Stimulated activated CD4-positive, alpha-beta T cell treated with anti-CD3 and anti-CD28 coated beads, TNF-alpha, amount 100 ng/mL, for 4 hours (primary cell): ENCODE data around the gene NTNG2.
A peak's percentile ranks its signal among the peaks of the same experiment; 100 is the strongest.

Experiments used
- DNase-seq, 3 experiments: peaks; one replicate each; pipeline ENCODE4 v3.0.0-alpha.2; 2020; ENCODE audit warnings: low read depth in 3 of 3

NTNG2 gene

DNA sequence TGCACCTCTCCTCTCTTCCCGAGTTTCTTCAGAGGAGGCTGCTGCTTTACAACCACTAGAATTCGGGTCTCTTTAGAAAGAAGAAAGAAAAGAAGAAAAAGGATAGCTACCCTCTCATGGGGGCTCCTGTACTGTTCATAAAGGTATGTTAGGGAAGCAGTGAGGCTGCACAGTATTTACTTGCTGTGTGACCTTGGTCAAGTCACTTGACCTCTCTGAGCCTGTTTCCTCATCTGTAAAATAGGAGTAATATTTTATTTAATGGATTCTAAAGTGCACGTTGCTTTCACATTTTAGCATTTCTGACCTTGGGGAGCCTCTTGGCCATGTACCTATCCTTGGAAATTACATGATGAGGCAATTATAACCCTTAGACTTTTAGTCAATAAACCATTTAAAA is 104.2 kb downstream of the NTNG2 start:
- no peak for DNase-seq

DNA sequence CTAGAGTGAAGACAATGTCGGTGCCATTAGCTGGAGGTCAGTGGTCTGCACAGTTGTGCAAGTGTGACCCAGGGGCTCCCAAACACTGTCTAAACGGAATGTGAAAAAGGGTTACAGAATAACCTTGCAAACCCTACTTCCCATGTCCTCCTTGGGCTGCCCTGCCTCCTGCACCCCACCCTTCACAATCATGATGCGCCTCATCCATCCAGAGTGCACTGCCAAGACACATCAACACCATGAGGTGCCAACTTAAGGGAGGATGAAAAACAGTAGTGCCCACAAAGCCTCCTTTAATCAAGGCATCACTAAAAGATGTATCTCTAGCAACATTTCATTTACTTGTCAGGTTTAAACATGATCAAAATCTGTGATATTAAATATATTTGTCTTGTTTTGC is 105.8 kb downstream of the NTNG2 start:
- DNase-seq, result no peak

DNA sequence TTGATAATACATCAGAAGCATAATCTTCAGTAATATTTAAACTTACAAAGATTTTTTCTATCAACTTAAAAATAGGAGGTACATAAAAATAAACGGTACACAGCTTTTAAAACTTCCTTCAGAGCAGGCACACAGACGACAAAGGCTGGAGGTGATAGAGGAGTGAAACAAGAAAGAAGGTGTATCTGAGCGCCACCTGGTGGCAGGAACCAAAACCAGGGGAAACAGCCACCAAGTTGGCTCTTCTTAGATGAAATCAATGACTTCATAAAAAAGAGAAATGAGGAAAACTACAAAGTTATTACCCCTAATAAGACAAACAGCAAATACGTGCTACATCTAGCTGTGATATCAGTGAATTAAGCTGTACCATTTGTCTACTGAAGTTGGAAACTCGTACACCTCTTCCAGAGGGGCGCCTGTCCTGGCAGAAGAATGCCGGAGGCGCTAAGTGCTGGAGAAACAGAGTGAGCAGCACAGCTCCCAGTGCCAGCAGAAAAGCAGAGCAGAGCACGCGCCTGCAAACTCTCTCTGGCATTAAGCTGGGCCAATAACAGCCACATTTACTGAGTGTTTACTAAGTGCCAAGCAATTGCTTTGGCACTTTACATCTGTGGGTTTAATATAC is 107.0 kb downstream of the NTNG2 start:
- DNase-seq, result peak; percentile 35 to 46 (median 36)

DNA sequence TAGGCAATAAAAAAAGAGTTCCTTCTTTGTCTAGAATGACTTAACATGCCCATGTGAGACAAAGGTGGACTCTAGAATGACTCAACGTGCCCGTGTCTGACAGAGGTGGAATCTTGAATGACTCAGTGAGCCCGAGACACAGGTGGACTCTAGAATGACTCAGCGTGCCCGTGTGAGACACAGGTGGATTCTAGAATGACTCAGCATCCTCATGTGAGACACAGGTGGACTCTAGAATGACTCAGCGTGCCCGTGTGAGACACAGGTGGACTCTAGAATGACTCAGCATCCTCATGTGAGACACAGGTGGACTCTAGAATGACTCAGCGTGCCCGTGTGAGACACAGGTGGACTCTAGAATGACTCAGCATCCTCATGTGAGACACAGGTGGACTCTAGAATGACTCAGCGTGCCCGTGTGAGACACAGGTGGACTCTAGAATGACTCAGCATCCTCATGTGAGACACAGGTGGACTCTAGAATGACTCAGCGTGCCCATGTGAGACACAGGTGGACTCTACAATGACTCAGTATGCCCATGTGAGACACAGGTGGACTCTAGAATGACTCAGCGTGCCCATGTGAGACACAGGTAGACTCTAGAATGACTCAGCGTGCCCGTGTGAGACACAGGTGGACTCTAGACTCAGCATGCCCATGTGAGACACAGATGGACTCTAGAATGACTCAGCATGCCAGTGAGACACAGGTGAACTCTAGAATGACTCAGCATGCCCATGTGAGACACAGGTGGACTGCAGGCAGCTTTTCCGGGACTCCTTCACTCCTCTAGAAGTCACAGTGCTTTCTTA is 108.1 kb downstream of the NTNG2 start:
- DNase-seq, result peak in 2 of 3 experiments; percentile 28 to 29

DNA sequence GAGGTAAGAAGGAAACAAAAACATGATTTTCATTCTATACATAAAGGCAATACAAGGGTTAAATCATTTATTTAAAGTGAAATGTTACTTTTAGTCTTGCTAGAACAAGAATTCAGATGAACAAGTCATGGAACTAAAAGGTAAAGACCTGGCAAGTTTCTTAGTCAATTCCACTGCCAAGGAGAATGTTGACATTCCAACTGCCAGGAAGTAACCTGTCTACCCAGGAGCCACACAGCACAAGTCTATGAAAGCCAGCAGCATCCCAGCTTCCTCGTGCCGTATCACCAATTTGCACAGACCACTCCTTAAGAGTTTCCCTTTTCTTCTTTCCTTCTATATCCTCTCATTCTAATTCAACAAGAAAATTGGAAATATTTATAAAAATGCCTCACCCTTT is 113.0 kb downstream of the NTNG2 start:
- DNase-seq, result no peak

DNA sequence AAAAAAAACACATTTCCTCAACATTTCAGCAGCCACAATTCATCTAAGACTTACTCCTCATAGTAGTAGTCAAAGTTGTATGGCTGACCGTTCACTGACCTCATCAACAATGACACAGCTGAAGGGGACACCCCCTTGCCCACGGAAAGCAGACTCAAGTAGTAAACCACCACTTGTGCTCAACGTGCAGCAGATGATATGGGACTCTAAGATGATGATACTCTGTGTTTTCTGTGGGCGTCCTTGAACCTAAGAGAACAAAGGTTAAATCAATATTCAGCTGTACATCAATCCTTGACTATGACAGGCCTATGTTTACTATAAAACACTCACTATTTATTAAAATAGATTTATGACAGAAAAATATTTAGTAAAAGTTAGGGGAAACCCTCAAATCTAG is 121.3 kb downstream of the NTNG2 start:
- DNase-seq, result no peak

DNA sequence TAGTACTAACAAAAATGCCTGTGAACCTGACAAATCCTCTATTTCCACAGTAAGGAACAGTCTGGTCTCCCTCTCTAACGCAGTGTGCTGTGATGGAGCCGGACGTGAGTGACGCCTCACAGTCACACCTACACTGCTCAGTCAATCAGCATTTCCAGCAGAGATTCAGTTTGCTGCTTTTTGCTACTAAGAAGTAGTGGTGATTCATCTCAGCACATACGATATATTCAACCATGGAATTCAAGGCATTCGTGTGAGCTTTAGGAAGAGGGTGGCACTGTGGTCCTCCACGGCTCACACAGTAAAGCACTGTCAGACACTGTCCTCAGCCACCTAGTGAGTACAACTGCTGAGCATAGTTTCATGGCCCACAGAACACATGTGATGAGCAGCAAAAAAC is 122.0 kb downstream of the NTNG2 start:
- no peak for DNase-seq

DNA sequence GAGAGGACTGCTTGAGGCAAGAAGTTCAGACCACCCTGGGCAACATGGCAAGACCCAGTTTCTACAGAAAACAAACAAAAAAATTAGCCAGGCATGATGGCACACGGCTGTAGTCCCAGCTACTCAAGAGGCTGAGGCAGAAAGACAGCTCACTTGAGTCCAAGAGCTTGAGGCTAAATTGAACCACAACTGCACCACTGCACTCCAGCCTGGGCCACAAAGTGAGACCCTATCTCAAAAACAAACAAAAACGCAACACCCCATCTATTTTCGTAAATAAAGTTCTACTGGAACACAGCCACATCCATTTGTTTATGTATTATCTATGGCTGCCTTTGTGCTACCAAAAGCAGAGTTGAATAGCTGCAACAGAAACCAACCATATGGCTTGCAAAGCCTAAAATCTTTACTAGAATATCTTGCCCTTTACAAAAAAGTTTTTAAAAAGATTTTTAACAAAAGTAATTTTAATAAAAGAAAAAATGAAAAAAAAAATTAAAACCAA is 125.5 kb downstream of the NTNG2 start:
- DNase-seq, result no peak

DNA sequence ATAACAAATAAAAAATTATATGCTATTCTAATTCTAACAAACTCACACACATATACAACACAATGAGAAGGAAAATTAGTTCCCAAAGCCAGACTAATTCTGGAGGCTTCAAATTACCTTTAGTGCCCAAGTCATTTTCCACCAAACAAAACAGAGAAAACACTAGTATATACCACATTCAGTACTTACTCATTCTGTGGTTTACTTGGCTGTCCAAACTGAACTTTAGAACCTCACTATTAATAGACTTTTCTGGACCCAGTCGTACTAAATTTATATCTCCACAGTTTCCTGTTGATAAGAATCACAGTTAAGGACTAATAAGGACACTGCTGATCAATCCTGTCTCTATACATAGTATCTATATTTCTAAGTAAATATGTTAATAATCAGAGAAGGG is 126.5 kb downstream of the NTNG2 start:
- no peak for DNase-seq

DNA sequence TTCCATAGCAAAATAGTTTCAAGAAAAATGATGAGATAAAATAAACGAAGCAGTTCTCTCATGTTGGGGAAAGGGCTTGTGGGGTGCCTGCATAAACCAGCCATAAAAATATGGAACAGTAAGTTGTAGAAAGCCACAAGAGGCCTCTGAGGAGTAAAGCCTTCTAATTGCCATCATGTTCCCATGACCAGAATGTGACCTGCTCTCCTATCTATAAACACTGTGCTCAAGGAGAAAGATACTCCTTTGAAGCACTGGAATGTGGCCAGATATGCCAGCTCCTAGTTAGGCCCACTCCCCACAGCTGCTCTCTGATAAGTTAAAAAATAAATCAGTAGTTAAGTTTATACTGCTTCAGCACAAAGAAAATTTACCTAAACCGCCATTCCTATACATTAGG is 127.1 kb downstream of the NTNG2 start:
- DNase-seq, result no peak

DNA sequence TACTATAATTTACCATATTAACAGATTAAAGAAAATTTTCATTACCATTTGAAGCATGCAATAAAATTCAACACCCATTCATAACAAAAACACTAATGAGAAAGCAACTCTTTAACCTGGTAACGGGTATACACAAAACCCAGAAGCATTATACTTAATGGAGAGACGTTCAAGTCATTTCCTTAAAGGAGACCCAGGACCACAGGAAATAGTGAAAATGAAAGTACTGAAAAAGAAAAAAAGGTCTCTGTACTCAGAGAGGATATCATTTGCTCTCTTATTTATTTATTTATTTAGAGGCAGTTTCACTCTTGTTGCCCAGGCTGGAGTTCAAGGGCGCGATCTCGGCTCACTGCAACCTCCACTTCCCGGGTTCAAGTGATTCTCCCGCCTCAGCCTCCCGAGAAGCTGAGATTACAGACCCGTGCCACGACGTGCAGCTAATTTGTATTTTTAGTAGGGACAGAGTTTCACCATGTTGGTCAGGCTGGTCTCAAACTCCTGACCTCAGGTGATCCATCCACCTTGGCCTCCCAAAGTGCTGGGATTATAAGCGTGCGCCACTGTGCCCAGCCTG is 131.4 kb downstream of the NTNG2 start:
- DNase-seq, result no peak
